NT2/D1 (cell line): ENCODE data around the gene ZFC3H1.

Experiments
- YY1 ChIP-seq: IDR thresholded peaks from 2 replicates; pipeline ENCODE4 v1.6.1; 2011; ENCODE audit not compliant: insufficient read length, insufficient read depth
- ZNF274 ChIP-seq: IDR thresholded peaks from 2 replicates; pipeline ENCODE4 v1.6.1; 2011; ENCODE audit warnings: mild to moderate bottlenecking, low read depth, low read length

GRCh38 chr12:71641390-71641789 lies 22.3 kb downstream of the ZFC3H1 start:
- TF ChIP-seq ZNF274 = no peak
- TF ChIP-seq YY1 = no peak
